Skeletal muscle tissue (tissue), 4 donors: ENCODE data around the gene ADAM33. TPM values are rescaled to one million over a fixed set of nuclear protein-coding genes. Genes with fewer than 3 reads are reported as not detected.

Experiments
- H3K27ac ChIP-seq: one replicate; pipeline ENCODE4 v1.7.0; 2013; ENCODE audit warnings: mild to moderate bottlenecking, low read depth, low read length, inconsistent platforms
- H3K27me3 ChIP-seq, 3 donors: one replicate each; pipeline ENCODE4 v1.7.0; 2013; ENCODE audit warnings: low read length in 3 of 3; ENCODE audit not compliant: control insufficient read depth in 3 of 3, insufficient read depth in 3 of 3
- H3K36me3 ChIP-seq, 3 donors: one replicate each; pipeline ENCODE4 v1.7.0; 2013; ENCODE audit warnings: low read length in 3 of 3; ENCODE audit not compliant: control insufficient read depth in 3 of 3, insufficient read depth in 3 of 3
- H3K4me1 ChIP-seq, 3 donors: one replicate each; pipeline ENCODE4 v1.7.0; 2013; ENCODE audit warnings: low read length in 3 of 3, mild to moderate bottlenecking in 3 of 3; ENCODE audit not compliant: control insufficient read depth in 3 of 3, insufficient read depth in 3 of 3
- H3K4me3 ChIP-seq, 3 donors: one replicate each; pipeline ENCODE4 v1.7.0; 2013; ENCODE audit warnings: low read length in 3 of 3
- H3K9ac ChIP-seq, 3 donors: one replicate each; pipeline ENCODE4 v1.7.0; 2013; ENCODE audit warnings: low read length in 3 of 3, mild to moderate bottlenecking in 3 of 3, moderate library complexity in 2 of 3, low read depth in 1 of 3
- H3K9me3 ChIP-seq, 3 donors: one replicate each; pipeline ENCODE4 v1.7.0; 2013; ENCODE audit warnings: low read length in 3 of 3; ENCODE audit not compliant: control insufficient read depth in 3 of 3
- total RNA-seq: library from RNA; depleted of rRNA; stranded (reverse); fragments of >200 nt; gene quantifications from one replicate; pipeline ENCODE4 v1.2.3, GENCODE V29; 2014
- donor health status: Osteomylitis.

Gene ADAM33
- total RNA-seq, 1 donor from 2014 or later, result 30.8 TPM

DNA sequence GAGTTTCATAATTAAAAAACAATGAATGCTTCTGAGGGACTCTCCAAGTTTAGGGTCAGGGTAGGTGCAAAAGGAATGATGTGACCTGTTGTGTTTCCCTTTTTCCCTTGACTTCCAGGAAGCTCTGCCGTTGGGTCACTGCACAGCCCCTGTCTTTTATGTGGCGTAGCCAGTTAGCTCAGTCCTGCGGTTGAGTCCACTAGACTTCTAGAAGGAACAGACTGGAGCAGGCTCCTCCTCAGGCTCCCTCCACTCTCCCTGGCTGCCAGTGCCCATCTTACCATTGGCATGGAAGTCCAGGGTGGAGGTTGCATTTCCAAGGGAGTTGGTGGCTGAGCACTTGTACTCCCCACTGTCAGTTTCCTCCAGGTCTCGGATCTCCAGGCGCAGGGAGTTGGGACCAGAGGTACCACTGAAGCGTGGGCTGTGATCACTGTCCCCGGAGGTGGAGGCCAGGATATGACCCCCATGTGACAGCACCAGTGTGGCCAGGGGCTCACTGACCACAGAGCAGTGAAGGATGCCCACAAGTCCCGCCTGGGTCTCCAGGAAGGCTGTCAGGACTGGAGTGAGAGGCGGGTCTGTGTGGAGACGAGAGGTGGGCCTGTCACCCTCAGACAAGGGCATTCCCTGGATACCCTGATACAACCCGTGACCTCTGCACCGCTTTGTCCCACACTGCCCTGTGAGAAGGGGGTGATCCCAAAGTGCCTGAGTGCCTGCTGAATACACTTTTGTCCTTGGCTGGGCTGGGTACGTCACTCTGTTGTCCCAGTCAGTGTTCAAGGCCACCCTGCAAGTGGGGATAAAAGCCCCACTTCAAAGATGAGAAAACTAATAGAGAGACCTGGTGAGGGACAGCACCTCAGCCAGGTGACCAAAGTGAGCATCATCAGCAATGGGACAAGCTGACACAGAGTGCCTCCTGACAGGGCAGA, 19.5 kb upstream of the ADAM33 start:
- H3K27me3 ChIP-seq, result peaks cover 0 to 7% (median 5%) of the 10 kb centered on the region in 3 donors
- peaks cover 3 to 4% (median 4%) of the 10 kb centered on the region in 3 donors for H3K4me1 ChIP-seq
- H3K27ac ChIP-seq, result no peak overlapping the region
- no peak overlapping the region for H3K4me3 ChIP-seq
- no peaks in the 10 kb centered on the region for H3K36me3 ChIP-seq
- H3K9ac ChIP-seq, result no peak overlapping the region
- H3K9me3 ChIP-seq, result peaks cover 0 to 2% (median 0%) of the 10 kb centered on the region in 3 donors

DNA sequence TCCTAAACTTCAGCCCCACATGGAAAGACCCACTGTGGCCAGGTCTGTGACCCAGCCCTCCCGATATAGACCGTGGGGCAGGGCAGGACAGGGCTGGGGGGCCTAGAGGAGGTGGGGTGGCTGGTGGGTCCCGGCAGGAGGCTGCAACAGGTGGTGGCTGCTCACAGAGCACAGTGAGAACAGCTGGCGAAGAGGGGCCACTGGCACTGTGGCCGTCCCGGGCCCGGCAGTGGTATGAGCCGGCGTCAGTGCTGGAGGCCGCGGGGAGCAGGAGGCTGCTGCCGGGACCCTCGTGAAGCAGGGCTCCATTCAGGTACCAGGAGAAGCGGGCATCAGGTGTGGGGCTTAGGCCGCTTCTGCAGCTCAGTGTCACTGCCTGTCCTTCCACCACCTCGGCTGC, 17.2 kb upstream of the ADAM33 start:
- Histone ChIP-seq H3K27me3 (peaks cover 0 to 7% (median 5%) of the 10 kb centered on the region in 3 donors), H3K27ac (no peak overlapping the region), H3K4me1 (peaks cover 0 to 3% (median 2%) of the 10 kb centered on the region in 3 donors), H3K36me3 (peaks cover 0 to 4% (median 0%) of the 10 kb centered on the region in 3 donors), H3K9me3 (peaks cover 0 to 4% (median 0%) of the 10 kb centered on the region in 3 donors), H3K9ac (no peak overlapping the region), H3K4me3 (no peak overlapping the region)

DNA sequence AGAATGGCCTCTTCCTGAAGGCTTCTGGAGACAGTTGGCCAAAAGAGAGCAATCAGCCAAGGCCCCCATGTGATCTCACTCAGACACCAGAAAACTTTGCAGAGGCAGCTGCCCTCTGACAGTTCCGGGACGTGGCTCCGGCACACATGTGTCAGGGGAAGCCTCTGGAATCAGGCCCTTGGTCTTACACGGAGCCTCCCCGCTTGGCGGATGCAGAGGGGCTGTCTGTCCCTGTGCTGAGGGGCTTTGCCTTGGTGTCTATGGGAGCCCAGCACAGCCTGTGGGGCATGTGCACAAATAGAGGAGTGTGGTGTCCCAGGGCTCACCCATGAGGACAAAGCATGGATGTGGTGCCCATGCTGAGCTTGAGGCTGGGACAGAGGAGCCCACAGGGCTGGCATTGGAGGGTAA, 16.8 kb upstream of the ADAM33 start:
- Histone ChIP-seq H3K9ac (no peak overlapping the region), H3K36me3 (peaks cover 0 to 4% (median 0%) of the 10 kb centered on the region in 3 donors), H3K4me1 (peaks cover 0 to 3% (median 2%) of the 10 kb centered on the region in 3 donors), H3K9me3 (peaks cover 0 to 4% (median 0%) of the 10 kb centered on the region in 3 donors), H3K4me3 (no peak overlapping the region), H3K27ac (no peak overlapping the region), H3K27me3 (peaks cover 0 to 7% (median 5%) of the 10 kb centered on the region in 3 donors)

DNA sequence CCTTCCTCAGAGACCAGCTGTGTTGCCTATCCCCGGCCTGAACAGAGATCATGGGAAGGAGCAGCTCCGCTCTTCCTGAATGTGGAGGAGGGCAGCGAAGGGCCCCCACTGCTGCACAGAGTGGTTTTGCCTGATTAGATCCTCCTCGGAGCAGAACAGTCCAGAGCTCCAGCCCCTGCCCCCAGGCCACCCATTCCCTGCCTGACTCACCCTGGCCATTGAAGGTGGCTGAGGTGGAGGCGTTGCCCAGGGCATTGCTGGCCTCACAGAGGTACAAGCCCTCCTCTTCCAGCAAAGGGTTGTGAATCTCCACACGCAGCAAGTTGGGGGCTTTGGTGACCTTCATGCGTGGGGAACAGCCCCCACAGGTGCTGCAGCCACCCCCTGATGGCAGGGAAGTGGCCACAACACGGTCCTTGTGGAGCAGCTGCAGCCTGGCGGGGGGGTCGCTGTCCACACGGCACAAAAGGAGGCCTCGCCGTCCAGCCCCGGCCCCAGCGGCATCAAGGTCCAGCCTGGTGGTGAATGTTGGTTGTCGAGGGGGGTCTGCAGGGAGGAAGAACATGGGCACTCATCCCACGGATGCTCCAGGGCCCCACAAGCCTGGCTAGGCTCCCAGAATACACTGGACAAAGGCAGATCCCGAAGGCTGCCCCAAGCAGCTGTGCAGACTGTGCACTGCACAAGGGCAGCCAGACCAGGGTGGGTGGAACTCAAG, 15.9 kb upstream of the ADAM33 start:
- Histone ChIP-seq H3K27me3 (peaks cover 0 to 5% (median 5%) of the 10 kb centered on the region in 3 donors), H3K4me1 (peaks cover 0 to 3% (median 2%) of the 10 kb centered on the region in 3 donors), H3K9ac (no peak overlapping the region), H3K27ac (no peak overlapping the region), H3K36me3 (peaks cover 0 to 4% (median 0%) of the 10 kb centered on the region in 3 donors), H3K9me3 (peaks cover 0 to 4% (median 0%) of the 10 kb centered on the region in 3 donors), H3K4me3 (no peak overlapping the region)

DNA sequence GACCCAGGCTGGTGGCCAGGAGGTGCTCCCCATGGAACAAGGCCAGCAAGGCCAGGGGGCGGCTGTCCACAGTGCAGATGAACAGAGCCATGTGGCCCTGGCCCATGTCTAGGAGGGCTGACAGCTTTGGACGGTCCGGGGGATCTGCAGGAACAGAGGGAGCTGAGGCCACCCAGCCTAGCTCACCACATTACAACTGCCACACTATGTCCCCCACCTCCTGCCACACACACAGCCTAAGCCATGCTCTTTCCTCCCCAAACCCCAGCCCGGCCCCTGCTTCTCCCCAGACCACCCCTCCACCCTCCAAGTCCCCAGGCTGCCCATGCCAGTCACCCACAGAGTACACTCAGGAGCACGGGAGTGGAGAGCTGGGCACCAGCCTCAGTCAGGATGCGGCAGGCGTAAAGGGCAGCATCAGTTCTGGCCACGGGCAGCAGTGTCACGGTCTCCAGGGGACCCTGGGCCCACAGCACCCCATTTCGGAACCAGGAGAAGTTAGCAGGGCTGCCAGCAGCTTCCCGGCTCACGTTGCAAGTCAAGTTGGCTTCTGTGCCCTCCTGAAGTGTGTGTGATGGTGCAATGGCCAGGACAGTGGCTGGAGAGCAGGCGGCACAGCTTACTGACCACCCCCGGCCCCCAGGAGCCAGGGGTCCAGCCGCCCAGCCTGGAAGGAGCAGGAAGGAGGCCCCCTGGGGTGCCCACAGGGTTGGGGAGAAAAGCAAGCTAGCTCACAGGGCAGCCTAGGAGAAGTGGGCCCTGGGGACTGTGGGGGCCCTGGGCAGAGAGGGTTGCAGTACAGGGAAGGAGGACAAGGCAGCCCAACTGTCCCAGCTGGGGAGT, 15.2 kb upstream of the ADAM33 start:
- no peak overlapping the region for H3K27ac ChIP-seq

DNA sequence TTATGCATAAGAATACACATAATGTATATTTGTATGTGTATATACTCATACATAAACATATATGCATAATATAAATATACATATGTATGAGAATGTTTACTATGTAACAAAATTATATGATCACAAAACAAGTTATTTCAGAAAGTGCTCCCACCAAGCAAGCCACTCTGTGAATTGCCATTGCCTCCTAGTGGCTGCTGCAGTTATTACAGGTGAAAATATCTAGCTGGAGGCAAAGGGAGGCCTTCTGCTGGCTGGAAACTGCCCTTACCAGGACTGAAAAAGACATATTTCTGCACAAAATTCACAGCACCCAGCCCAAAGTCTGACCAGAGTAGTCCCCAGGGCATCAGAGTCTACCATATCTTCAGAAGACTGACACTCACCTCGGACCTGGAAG, 14.4 kb upstream of the ADAM33 start:
- H3K9me3 ChIP-seq, result peaks cover 0 to 4% (median 0%) of the 10 kb centered on the region in 3 donors
- H3K4me3 ChIP-seq, result no peak overlapping the region
- peaks cover 0 to 5% (median 5%) of the 10 kb centered on the region in 3 donors for H3K27me3 ChIP-seq
- no peak overlapping the region for H3K27ac ChIP-seq
- no peak overlapping the region for H3K9ac ChIP-seq
- peaks cover 0 to 4% (median 0%) of the 10 kb centered on the region in 3 donors for H3K36me3 ChIP-seq
- peaks cover 0 to 3% (median 2%) of the 10 kb centered on the region in 3 donors for H3K4me1 ChIP-seq

More for the DNA sequence above, 15.2 kb upstream of the ADAM33 start:
- H3K4me1 ChIP-seq, result peaks cover 0 to 3% (median 2%) of the 10 kb centered on the region in 3 donors
- H3K27me3 ChIP-seq, result peaks cover 0 to 5% (median 5%) of the 10 kb centered on the region in 3 donors
- no peak overlapping the region for H3K9ac ChIP-seq
- H3K9me3 ChIP-seq, result peaks cover 0 to 4% (median 0%) of the 10 kb centered on the region in 3 donors
- H3K36me3 ChIP-seq, result peaks cover 0 to 4% (median 0%) of the 10 kb centered on the region in 3 donors
- no peak overlapping the region for H3K4me3 ChIP-seq

DNA sequence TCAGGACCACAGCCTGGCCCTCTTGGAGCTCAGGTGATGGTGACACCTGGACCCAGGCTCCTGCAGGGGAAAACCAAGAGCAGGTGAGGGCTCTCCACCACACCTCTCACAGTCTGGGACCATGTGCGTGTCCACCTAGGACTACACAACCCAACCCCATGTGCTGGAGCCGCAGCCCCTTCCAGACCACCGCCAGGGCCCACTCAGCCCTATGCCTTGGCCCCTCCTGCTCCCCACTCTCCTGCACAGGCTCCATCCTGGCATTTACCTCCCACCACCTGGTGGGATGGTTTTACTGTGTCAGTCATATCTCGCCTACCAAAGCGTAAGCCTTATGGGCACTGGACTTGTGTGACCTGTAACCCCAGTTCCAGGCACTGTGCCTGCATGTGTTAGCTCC, 13.1 kb upstream of the ADAM33 start:
- Histone ChIP-seq H3K9me3 (peaks cover 0 to 4% (median 0%) of the 10 kb centered on the region in 3 donors), H3K36me3 (peaks cover 0 to 4% (median 0%) of the 10 kb centered on the region in 3 donors), H3K9ac (no peak overlapping the region), H3K4me3 (no peak overlapping the region), H3K4me1 (peaks cover 0 to 3% (median 2%) of the 10 kb centered on the region in 3 donors), H3K27ac (no peak overlapping the region), H3K27me3 (peaks cover 0 to 5% (median 5%) of the 10 kb centered on the region in 3 donors)

- H3K4me1 ChIP-seq, result no peaks in the 10 kb centered on the region
- no peak overlapping the region for H3K4me3 ChIP-seq
- H3K27me3 ChIP-seq, result peaks cover 0 to 5% (median 5%) of the 10 kb centered on the region in 3 donors
- peaks cover 0 to 4% (median 0%) of the 10 kb centered on the region in 3 donors for H3K9me3 ChIP-seq
- H3K36me3 ChIP-seq, result peaks cover 0 to 4% (median 0%) of the 10 kb centered on the region in 3 donors
- no peak overlapping the region for H3K27ac ChIP-seq
- no peak overlapping the region for H3K9ac ChIP-seq
Observed at GRCh38 chr20:3693376-3693775, 11.6 kb upstream of the ADAM33 start.

- Histone ChIP-seq H3K27ac (no peak overlapping the region), H3K9me3 (peaks cover 0 to 4% (median 0%) of the 10 kb centered on the region in 3 donors), H3K4me1 (peaks cover 0 to under 1% (median 0%) of the 10 kb centered on the region in 3 donors), H3K9ac (no peak overlapping the region), H3K36me3 (peaks cover 0 to 4% (median 0%) of the 10 kb centered on the region in 3 donors), H3K4me3 (no peak overlapping the region), H3K27me3 (peaks cover 0 to 4% (median 1%) of the 10 kb centered on the region in 3 donors)
Observed at GRCh38 chr20:3692706-3693294, 11.0 kb upstream of the ADAM33 start.
